Stimulated activated CD8-positive, alpha-beta memory T cell treated with anti-CD3 and anti-CD28 coated beads, Interleukin-15, amount 100 ng/mL, for 4 hours (primary cell): Measurements from ENCODE around the gene C5orf63.
A peak's percentile ranks its signal among the peaks of the same experiment; 100 is the strongest.
"Not testable (repeated sequence)": the region's sequence is repeated elsewhere in the genome, so short reads cannot be mapped to it uniquely, and the experiment has no call there.

Experiments
- DNase-seq, 2 donors: peaks; one replicate each; pipeline ENCODE4 v3.0.0-alpha.2; 2020; ENCODE audit warnings: low read depth in 2 of 2

Gene C5orf63

DNA sequence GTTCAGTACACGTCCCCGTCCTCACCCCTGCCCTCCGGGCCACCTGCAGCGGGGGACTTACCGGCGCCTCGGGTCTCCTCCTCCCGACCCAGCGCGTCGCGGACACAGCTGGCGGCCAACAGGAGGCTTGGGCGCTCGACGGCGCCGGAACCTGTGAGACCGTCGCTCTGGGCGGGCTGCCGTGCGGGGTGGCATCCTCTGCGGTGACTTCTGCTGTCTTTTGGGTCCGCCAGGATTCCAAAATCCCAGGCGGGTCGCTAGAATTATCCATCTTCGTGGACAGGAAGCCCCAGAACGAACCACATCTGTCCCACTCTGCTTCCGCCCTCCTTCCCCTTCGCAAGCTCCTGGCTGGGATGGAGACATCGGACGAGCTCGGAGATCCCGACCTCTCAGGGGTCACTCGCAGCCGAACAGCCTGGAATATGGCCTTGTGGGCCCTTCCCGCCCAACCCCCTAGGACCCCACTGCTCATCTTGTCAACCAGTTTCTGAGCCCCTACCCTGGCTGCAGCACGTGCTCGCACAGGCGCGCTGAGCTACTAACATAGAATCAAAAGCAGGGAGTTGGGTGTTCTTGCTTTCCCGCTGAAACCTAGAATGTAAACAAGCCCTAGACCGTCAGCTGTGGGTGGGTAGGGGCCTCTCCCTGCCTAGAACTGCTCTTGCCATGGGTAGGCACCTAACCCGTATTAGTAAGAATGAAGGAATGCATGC, 42.0 kb downstream of the C5orf63 start:
- no peak for DNase-seq

DNA sequence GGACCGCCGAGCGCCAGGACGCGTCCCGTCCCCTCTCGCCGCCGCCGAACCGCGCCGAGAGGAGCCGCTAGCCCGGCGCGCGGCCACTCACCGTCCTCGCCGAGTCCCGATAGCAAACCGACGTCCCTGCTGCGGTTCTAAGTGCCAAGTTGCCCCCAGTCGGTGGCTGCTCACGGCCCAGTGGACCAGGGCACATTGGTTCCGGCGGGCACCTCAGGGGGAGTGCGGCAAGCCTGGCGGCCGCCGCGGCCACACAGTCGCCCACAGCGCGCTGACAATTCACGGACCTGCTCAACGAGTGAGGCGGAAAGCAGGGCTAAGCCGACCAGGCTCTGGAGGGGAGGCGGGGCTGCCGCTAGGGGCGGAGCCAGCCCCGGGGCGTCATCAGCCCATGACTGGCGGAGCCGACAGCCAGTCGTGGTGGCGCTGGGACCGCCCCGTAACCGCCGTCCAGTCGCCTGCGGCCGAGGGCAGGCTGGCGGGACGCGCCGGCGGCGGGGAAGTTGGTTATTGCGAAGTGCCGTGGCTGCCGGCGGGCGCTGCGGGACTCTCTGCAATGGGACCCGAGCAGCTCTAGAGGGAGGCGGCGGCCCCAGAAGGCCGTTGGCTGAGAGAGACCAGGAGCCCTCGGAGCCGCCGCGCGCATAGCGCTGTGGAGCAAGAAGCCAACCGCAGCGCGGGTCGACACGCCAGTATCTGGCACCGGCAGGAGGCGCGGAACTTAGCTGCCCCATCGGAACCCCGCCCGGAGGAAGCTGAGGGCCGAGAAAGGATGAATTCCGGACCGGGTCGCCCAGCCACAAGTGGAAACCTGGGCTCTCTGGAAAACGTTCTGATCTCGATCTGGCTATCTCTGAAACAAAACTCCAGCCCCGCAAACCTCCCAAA, 42.8 kb downstream of the C5orf63 start, which contains the start of gene MARCHF3:
TSS of gene MARCHF3 (minus strand) at position 300 of the 888 bp plus-strand sequence. CDS start 112,387 bp downstream, outside the sequence.
- peak; percentile 80 to 91 for DNase-seq

DNA sequence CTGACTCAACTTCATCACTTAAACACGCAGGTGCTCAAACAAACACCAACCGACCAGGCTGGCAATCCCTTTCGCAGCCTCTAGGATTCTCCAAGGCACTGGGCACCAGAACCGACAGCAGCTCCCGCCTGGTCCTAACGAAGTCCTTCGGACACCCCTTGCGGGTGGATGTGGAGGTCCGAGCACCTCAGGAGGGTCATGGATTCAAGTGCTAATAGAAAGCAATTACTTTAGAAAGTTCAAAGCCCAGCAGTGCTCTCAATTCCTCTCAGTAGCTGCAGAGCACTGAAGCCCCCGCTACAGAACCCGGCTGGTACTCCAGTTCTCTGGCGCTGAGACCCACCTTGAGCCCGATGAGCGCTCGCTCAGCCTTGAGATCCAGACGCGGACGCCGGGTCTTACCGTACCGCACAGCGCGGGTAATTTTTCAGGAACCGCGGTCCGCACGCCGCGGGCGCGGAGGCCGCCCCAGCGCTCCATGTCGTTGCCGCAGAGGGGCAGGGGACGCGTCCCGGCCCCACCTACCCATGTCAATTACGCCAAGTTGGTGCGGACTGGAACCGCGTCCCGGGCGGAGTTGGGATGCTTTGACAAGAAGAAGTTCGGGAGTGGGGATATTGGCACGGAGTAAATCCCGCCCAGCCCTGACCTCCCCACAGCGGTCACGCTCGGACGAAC, 43.6 kb downstream of the C5orf63 start:
- DNase-seq = peak in 1 of 2 donors; percentile 8

DNA sequence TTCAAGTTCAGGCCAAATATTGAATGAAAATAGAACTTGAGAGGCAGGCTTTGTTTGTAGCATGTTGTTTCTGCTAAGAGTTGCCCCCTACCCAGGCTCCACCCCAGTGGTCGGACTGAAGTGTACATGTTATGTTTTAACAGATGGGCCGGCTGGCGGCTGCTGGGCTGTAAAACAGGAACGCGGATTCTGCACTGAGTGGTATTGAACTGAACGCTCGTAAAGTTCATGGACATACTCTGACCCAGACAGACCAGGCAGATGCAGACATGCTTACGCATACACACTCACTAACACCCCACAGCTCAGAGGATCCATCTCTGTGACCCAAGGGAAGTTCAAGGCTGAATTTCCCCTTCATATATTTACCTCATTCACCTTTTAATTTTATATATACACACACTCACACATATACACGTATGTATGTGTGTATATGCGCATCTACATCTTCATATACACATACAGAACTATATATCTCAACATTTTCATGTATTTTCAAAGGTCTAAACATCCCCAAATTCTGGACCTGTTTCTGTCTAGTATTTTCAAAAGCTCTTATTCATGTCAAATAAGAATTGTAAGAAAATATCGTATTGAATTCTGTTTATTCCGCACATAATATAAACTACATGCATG, 44.4 kb downstream of the C5orf63 start:
- no peak for DNase-seq

DNA sequence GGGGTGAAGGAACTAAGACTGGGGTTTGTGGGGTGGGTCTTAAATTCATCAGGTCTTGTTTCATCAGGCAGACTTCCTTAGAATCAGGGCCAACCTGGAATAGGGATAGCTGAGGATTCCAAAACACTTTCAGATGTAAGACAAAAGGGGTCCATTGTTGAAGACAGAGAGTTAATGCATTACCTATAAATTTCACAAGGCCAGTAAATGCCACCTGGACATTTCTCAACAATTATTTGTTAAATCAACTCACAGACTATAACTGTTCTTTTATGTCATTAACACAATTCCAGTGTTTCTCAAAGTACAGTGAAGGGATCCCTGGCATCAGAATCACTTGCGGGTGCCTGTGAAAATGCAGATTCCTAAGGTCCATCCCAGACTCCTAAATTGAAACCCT, 45.8 kb downstream of the C5orf63 start:
- no peak for DNase-seq

DNA sequence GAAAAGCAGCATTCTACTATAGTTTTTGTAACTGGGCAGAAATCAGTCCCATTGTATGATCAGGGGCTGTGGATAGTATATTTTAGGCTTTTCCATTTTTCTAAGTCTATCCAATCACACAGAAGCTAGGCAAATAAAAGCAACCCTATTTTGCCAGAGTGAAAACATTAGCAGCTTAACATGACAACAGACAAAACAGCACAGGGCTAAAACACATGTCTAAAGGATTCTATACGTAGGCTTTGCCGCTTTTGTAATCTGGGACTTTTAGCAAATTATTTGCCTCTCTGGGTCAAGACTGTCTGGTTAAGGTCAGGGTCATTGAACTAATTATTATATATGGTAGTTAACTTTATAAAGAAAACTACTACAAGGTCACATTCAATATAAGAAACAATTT, 47.1 kb downstream of the C5orf63 start:
- DNase-seq = no peak

DNA sequence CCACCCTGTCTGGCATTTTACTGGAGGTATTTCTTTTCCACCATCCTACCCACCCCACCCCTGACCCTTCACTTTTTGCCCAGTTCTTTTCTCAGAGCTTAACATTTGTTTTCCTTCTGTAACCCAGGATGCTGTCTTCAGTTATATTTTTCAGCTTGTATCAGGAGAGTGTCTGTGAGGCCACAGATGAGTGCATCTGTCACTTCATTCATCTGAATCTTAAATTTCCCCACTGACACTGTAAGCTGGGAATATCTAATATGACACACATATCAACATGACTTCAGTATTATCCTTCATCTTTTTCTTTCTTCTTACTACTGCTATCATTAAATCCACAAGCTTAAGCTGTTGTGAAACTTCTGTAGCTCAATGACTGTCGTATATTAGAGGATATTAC, 47.8 kb downstream of the C5orf63 start:
- no peak for DNase-seq

DNA sequence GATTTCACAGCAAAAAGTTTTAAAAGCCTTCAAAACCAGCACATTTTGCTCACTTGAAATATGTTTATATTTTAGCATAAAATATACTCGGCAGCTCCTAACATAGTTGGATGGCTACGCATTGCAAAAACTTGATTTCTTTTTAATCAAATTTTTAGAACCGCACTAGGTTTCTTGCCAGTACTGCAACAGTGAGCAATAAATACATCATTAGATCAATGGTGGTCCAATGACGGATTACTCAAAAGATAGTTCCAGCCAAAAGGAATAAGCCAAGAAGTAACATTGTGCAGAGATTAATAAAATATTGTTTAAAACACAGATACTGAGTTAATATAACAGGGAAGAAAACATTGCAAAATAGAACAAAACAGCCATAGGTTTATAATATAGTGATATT, 48.5 kb downstream of the C5orf63 start:
- DNase-seq = no peak

DNA sequence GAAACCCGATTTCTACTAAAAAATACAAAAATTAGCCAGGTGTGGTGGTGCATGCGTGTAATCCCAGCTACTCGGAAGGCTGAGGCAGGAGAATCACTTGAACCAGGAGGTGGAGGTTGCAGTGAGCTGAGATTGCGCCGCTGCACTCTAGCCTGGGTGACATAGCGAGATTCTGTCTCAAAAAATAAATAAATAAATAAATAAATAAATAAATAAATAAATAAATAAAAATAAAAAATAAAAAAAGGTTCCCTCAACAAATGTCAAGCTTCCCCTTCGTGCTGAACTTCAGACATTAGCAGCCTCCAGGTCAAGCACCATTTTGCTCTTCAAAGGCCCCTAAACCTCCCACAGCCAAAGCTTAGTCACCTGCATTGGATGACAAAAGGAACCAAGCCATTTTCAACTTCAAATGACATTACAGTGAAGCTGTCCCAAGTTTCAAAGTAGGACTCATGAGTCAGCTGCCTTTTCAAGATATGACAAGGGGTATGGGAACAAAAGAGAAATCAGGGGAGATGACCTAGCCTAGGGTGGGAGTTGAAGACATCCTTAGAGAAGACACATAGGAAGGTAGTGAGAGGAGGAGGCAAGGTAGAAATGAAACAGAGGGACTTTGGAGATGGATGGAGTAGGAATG, 49.6 kb downstream of the C5orf63 start:
- DNase-seq = not testable (repeated sequence)

DNA sequence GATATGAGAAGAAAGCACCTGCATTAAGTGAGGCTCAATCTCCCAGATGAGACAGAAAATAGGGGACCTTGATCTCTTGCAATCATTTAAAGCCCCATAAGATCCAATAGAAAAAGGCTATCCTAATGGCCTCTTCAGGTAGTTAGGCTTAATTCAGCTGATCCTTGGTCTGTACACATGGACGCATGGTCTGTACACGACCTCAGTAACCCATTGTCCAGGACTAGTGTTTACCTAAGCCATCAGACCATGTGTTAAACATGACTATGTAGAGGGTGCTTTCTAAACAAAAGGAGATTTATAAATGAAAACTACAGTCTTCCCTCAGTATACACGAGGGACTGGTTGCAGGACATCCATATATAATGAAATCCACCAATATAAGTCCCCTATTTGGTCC, 50.5 kb downstream of the C5orf63 start:
- DNase-seq = no peak

DNA sequence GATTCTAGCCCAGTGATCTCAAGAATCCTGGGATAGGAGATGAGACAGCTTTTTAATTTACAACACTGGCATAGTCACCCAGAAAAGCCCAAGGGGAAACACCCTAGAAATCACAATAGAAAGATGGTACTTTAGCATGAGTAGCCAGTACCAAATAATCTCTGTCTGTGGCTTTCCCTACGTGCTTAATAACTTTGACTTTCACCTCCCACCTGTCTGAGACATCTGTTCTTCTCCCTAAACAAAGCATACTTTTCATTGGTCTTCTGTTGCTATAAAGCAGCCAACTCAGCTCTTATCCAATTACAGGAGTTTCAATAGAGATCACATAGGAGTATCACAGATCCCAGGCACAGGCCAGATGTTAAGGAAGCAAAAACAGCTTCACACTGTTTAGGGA, 53.4 kb downstream of the C5orf63 start:
- DNase-seq = no peak

DNA sequence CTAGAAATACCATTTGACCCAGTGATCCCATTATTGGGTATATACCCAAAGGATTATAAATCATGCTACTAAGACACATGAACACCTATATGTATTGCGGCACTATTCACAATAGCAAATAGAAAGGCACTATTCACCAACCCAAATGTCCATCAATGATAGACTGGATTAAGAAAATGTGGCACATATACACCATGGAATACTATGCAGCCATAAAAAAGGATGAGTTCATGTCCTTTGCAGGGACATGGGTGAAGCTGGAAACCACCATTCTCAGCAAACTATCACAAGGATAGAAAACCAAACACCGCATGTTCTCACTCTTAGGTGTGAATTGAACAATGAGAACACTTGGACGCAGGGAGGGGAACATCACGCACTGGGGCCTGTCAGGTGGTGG, 56.6 kb downstream of the C5orf63 start:
- DNase-seq = not testable (repeated sequence)

DNA sequence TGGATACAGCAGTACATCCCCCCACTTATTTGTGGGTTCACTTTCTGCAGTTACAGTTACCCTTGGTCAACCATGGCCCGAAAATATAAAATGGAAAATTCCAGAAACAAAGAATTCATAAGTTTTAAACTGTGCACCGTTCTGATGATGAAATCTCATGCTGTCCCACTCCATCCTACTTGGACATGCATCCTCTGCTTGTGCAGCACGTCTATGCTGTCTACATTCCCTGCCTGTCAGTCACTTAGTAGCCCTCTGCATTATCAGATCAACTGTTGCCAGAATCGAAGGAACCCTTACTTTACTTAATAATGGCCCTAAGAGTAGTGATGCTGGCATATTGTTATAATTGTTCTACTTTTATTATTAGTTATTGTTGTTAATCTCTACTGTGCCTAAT, 57.6 kb downstream of the C5orf63 start:
- no peak for DNase-seq

DNA sequence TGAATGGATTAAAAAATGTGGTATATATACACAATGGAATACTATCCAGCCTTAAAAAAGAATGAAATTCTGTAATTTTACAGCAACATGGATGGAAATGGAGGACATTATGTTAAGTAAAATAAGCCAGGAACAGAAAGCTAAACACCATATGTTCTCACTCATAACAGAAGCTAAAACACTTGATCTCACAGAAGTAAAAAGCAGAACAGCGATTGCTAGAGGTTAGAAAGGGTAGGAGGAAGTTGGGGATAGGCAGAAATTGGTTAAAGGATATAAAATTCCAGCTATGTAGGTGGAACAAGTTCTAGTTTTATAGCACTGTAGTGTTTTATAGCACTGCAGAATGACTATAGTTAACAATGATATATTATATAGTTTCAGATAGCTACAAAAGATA, 58.7 kb downstream of the C5orf63 start:
- DNase-seq = no peak

DNA sequence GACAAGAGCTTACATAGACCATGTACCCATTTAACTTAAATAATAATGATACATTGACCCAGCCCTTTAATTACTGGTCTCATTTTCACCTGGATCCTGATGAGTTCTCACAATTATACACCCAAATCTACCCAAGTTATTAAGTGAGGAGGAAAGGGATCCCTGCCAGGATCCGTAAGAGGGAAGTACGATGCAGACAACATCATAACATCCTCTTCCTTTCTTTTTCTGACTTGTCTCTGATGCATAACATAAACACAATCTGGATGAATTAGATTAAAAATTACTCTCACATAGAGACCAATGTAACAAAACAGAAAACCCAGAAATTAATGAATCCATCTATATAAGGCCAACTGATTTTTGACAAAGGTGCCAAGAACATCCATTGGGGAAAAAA, 59.9 kb downstream of the C5orf63 start:
- DNase-seq = no peak

DNA sequence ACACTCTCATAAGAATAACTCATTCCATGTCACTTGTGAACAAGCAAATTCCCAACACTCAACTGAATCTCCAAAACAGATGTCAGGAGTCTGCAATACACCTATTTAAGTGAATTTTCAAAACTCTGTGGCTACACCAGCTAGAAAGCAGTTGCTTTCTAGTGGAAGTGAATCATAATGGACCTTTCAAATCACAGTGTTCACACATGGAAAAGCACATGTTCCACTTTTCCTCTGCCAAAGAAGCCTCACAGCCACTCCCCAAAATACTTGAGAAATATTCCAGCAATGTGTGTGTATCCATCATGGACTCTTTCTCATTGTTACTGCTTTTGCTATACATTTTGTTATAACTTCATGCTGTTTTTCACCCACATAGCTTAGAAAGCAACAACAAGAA, 60.4 kb downstream of the C5orf63 start:
- no peak for DNase-seq

DNA sequence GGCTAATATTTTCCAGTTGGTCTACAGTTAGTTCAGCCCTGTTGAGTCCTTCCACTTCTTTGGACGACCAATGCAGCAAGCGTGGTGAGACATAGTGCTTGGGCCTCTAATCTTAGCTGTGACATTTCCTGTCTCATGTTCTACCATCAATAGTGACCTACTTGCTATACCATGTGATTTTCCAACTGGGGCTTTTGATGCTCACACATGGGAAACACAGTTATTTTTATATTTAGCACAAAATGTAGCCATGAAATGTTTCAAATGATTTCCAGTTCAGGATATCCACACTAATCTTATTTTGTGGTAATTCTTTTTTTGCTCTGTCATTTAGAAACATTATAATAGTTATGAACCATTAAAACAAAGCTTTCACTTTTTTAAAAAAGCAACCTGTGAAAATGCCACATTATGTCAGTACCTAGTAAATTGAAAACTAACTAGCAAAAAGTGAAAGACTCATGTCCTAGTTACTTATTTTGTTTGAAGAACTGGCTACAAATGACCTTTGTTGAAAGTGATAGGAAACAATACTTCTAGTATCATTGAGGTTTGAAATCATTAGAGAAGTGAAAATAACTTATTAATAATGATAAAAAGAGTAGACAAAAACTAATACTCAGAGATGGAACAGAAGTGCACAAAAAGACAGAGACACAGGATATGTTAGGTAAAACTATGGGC, 61.2 kb downstream of the C5orf63 start:
- no peak for DNase-seq

DNA sequence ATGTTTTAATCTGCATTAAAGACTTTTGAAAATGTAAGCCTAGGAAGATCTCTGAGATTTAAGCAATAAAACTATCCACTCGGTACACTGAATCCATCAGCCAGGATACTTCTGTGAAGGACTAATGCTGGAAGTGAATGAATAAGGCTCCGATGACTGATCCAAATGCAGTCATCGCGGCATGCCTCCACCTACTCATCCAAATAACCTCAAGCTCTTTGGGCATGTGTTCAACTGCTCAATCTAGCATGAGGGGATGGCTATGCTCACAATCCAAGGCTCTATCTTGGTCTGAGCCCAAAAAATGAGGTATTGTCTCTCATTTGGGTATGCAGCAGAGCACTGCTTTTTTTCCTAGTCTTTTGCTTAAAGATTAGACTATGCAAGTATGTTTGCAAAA, 62.1 kb downstream of the C5orf63 start:
- DNase-seq = no peak

DNA sequence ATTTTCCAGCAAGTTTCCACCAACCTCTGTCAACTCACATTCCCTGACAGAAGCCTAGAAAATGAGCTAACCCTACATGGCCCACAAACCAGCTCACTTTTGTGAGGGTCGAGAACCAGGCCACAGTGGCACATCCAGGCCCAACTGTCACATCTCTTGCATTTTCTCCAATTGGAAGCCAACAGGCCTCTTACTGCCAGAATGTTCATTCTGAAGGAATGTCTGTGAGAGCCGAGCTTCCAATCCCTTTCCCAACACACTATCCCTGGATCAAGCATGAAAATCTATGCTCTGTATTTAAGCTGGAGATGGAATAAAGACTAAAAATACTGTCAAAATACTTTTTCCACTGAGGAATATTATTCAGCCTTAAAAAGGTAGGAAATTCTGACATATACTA, 62.9 kb downstream of the C5orf63 start:
- no peak for DNase-seq

DNA sequence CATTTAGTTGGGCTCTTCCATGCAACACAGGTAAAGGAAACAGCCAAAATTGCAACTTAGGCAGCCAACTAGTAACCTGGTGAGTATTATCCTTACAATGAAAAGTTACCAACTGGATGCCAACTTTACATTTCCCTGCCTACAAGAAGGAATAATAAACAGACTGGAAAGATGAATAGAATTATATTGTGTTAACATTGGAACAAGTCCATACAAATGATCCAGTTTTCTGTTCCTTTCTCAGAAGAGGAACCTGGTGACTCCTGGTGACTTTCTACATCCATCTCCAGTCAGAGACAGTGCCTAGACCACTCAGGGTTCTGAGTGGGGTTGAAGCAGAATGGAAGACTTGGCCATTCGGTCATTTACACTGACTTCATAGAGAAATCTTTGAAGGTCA, 63.5 kb downstream of the C5orf63 start:
- DNase-seq = no peak
